Thyroid gland (tissue), 4 donors: ENCODE measurements around the gene LOXL4. TPM values are rescaled to one million over a fixed set of nuclear protein-coding genes. Genes with fewer than 3 reads are reported as not detected.
"Not testable (repeated sequence)": the region's sequence is repeated elsewhere in the genome, so short reads cannot be mapped to it uniquely, and the experiment has no call there.

ENCODE experiments used
- DNase-seq, 2 donors: peaks; one replicate each; pipeline ENCODE4 v3.0.0-alpha.2; 2019
- H3K27ac ChIP-seq, 3 donors: fragments of 200-600 bp; sonication (generic); 1 replicate in 2 of 3; 2 replicates in 1 of 3; pipeline ENCODE4 v1.5.1; 2016 to 2019; ENCODE audit warnings: mild to moderate bottlenecking in 1 of 3, moderate library complexity in 1 of 3
- H3K27me3 ChIP-seq: fragments of 200-600 bp; sonication (generic); one replicate; pipeline ENCODE4 v1.5.1; 2019
- H3K36me3 ChIP-seq, 2 donors: fragments of 200-600 bp; sonication (generic); one replicate each; pipeline ENCODE4 v1.5.1; 2016 to 2019
- H3K4me1 ChIP-seq, 2 donors: fragments of 200-600 bp; sonication (generic); one replicate each; pipeline ENCODE4 v1.5.1; 2017 to 2019
- H3K4me3 ChIP-seq, 3 donors: fragments of 200-600 bp; sonication (generic); replicated peaks in 1 of 3; 1 replicate in 2 of 3; 2 replicates in 1 of 3; pipeline ENCODE4 v1.5.1; 2016; ENCODE audit warnings: mild to moderate bottlenecking in 1 of 3
- H3K9me3 ChIP-seq: fragments of 200-600 bp; sonication (generic); one replicate; pipeline ENCODE4 v1.5.1; 2017
- POLR2A ChIP-seq, 2 donors: fragments of 450-650 bp; IDR thresholded peaks; one replicate each; pipeline ENCODE4 v1.6.1; 2017; ENCODE audit warnings: antibody characterized with exemption in 2 of 2, mild to moderate bottlenecking in 2 of 2, moderate library complexity in 1 of 2
- WGBS, 2 donors: methylation state at CpG; one replicate each; pipeline ENCODE4 v1.1.5; 2017; 5-methylcytosine and 5-hydroxymethylcytosine counted together
- intact Hi-C: fragments of 100-400 bp; cut with DNase I; formaldehyde crosslinking; loops from one replicate; pipeline ENCODE4 v1.15.1; 2023
- total RNA-seq, 4 donors: library from RNA; depleted of rRNA; stranded (reverse); fragments of >200 nt; gene quantifications; one replicate each; pipeline ENCODE4 v1.2.3, GENCODE V29; 2016
- TF ChIP-seq, protein P1 (sequence below), 6 experiments: fragments of 200-600 bp in 3 of 6; fragments of 450-650 bp in 3 of 6; sonication (generic) in 3 of 6; IDR thresholded peaks; one replicate each; pipeline ENCODE4 v1.5.1; 2016 to 2019; ENCODE audit warnings: antibody characterized with exemption in 6 of 6, mild to moderate bottlenecking in 2 of 6, inconsistent platforms in 1 of 6, moderate library complexity in 1 of 6

Gene LOXL4
- total RNA-seq, 4 donors from 2014 or later: 11.9 to 20.5 (median 15.3) TPM

DNA sequence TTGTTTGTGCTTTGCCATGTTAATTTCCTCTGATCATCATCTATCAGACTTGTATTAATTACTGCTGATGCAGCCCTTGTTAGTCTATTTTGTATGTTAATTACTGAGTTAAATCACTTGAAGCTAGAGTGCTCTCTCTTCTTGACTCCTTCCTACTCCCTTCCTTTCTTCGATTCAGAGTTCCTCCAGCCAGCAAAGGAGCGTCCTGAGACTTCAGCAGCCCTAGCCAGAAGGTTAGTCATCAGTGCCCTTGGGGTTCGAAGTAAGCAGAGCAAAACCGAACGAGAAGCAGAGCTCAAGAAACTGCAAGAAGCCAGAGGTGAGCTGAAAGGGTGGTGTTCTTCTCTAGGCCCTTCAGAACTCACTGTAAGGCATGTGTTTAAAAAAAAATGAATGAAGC is 32.1 kb downstream of the LOXL4 start:
- H3K4me3 ChIP-seq: no peak overlapping the region
- 71 to 83% methylated on average over 5 of the region's 5 CpGs for WGBS, 2 donors
- H3K36me3 ChIP-seq: peaks cover 7 to 8% of the 10 kb centered on the region in 2 donors

DNA sequence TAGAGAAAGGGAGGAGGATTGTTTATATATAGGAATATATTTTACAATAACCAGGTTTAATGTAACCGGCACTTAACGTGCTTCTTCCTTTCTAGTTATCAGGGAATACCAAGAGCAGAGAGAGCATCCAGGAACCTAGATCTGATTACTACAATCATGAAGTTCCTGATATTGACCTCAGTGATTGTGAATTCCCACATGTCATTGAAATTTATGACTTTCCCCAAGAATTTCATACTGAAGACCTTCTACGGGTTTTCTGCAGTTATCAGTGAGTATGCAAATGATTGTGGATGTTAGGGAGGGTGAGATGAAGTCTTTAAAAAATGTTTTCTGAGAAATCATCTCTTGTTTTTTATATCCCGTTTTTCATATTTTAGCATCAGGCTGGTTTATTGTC is 36.6 kb downstream of the LOXL4 start:
- no peak for DNase-seq
- H3K27ac ChIP-seq: no peak overlapping the region
- no peak for TF ChIP-seq POLR2A (IDR thresholded peaks at IDR 0.05)
- TF ChIP-seq, protein P1, sequence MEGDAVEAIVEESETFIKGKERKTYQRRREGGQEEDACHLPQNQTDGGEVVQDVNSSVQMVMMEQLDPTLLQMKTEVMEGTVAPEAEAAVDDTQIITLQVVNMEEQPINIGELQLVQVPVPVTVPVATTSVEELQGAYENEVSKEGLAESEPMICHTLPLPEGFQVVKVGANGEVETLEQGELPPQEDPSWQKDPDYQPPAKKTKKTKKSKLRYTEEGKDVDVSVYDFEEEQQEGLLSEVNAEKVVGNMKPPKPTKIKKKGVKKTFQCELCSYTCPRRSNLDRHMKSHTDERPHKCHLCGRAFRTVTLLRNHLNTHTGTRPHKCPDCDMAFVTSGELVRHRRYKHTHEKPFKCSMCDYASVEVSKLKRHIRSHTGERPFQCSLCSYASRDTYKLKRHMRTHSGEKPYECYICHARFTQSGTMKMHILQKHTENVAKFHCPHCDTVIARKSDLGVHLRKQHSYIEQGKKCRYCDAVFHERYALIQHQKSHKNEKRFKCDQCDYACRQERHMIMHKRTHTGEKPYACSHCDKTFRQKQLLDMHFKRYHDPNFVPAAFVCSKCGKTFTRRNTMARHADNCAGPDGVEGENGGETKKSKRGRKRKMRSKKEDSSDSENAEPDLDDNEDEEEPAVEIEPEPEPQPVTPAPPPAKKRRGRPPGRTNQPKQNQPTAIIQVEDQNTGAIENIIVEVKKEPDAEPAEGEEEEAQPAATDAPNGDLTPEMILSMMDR (IDR thresholded peaks at IDR 0.05): no peak
- H3K27me3 ChIP-seq: no peaks in the 10 kb centered on the region
- no peaks in the 10 kb centered on the region for H3K9me3 ChIP-seq
- H3K4me3 ChIP-seq: no peak overlapping the region
- intact Hi-C loops: no loop called here
- H3K4me1 ChIP-seq: peaks cover 0 to 5% of the 10 kb centered on the region in 2 donors
- H3K36me3 ChIP-seq: peaks cover 3 to 7% of the 10 kb centered on the region in 2 donors
- 93 to 97% methylated on average over 4 of the region's 4 CpGs for WGBS, 2 donors

More for the DNA sequence above, 32.1 kb downstream of the LOXL4 start:
- DNase-seq: no peak
- intact Hi-C loops: no loop called here
- TF ChIP-seq, protein P1 (IDR thresholded peaks at IDR 0.05): no peak
- no peak for TF ChIP-seq POLR2A (IDR thresholded peaks at IDR 0.05)
- Histone ChIP-seq H3K27me3 (no peaks in the 10 kb centered on the region), H3K4me1 (peaks cover 0 to 5% of the 10 kb centered on the region in 2 donors), H3K27ac (no peak overlapping the region), H3K9me3 (no peaks in the 10 kb centered on the region)

DNA sequence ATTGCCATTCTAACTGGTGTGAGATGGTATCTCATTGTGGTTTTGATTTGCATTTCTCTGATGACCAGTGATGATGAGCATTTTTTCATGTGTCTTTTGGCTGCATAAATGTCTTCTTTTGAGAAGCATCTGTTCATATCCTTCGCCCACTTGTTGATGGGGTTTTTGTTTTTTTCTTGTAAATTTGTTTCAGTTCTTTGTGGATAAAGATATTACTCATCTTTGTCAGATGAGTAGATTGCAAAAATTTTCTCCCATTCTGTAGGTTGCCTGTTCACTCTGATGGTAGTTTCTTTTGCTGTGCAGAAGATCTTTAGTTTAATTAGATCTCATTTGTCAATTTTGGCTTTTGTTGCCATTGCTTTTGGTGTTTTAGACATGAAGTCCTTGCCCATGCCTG is 39.7 kb downstream of the LOXL4 start:
- WGBS, 2 donors: 98 to 100% methylated on average over 1 of the region's 1 CpG
- intact Hi-C loops: not testable (repeated sequence)

DNA sequence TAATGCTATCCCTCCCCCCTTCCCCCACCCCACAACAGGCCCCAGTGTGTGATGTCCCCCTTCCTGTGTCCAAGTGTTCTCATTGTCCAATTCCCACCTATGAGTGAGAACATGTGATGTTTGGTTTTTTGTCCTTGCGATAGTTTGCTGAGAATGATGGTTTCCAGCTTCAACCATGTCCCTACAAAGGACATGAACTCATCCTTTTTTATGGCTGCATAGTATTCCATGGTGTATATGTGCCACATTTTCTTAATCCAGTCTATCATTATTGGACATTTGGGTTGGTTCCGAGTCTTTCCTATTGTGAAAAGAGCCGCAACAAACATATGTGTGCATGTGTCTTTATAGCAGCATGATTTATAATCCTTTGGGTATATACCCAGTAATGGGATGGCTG is 40.3 kb downstream of the LOXL4 start:
- DNase-seq, H3K27me3 ChIP-seq, H3K27ac ChIP-seq, H3K36me3 ChIP-seq, H3K4me1 ChIP-seq, H3K9me3 ChIP-seq, intact Hi-C loops, H3K4me3 ChIP-seq: not testable (repeated sequence)
- 100% methylated on average over 3 of the region's 3 CpGs for WGBS, 2 donors

More for the DNA sequence above, 39.7 kb downstream of the LOXL4 start:
- DNase-seq, H3K36me3 ChIP-seq, H3K27me3 ChIP-seq, H3K27ac ChIP-seq, H3K9me3 ChIP-seq, H3K4me3 ChIP-seq, H3K4me1 ChIP-seq: not testable (repeated sequence)

DNA sequence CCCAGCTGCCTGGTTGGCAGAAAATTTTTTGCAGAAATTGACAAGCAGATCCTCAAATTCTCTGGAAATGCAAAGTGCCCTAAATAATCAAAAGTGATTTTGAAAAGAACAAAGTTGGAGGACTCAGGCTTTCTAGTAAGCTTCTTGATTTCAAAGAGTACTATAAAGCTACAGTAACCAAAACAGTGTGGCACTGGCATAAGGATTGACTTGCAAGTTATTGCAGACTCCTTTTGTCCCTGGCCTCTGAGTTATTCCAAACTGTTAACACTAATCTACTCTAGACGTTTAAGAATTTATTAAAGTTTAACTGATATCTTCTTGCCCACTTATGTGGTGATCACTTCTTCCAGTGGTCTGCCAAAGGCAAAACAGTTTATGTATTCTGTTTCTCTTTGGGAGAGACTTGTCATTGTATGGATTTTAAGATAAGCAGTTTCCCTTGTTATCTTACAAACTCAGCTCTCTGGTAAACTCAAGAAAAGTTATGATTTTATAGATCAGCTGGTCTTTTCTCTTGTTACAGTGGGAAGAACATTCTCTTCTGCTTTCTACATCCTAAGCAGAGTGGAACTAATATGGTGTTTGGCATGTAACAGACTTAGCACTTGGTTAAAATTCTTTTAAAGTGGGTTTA is 41.4 kb downstream of the LOXL4 start:
- Histone ChIP-seq H3K27ac (no peak overlapping the region), H3K9me3 (no peaks in the 10 kb centered on the region), H3K36me3 (no peaks in the 10 kb centered on the region), H3K4me1 (peaks cover 0 to 6% of the 10 kb centered on the region in 2 donors), H3K27me3 (no peaks in the 10 kb centered on the region), H3K4me3 (no peak overlapping the region)
- intact Hi-C loops: no loop called here
- TF ChIP-seq POLR2A (IDR thresholded peaks at IDR 0.05): no peak
- TF ChIP-seq, protein P1 (IDR thresholded peaks at IDR 0.05): no peak
- WGBS, 2 donors: 80 to 91% methylated on average over 1 of the region's 1 CpG
- DNase-seq: no peak

DNA sequence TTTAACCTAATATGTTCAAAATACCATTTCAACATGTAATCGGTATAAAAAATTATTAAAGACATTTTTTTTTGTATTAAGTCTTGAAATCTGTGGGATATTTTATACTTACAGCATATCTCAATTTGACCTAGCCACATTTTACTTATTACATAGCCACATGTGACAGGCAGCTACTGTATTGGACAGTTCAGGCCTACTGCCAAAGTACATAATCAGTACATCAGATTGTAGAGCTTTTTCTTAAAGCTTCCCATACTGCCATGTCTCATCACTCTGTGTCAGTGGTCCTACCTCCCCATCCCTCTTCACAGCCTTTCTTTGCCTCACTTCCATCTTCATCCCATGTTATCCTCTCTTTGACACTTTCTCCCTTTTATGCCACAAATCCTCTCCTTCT is 43.0 kb downstream of the LOXL4 start:
- no peak for DNase-seq
- Histone ChIP-seq H3K27me3 (no peaks in the 10 kb centered on the region), H3K9me3 (no peaks in the 10 kb centered on the region), H3K4me3 (no peak overlapping the region), H3K4me1 (peaks cover 0 to 6% of the 10 kb centered on the region in 2 donors), H3K27ac (no peak overlapping the region), H3K36me3 (no peaks in the 10 kb centered on the region)
- 93 to 96% methylated on average over 1 of the region's 1 CpG for WGBS, 2 donors
- TF ChIP-seq, protein P1 (IDR thresholded peaks at IDR 0.05): no peak
- no peak for TF ChIP-seq POLR2A (IDR thresholded peaks at IDR 0.05)
- intact Hi-C loops: no loop called here
